Fibroblast of skin of right biceps (primary cell): ENCODE data around the gene USP14.
A peak's percentile ranks its signal among the peaks of the same experiment; 100 is the strongest.

Experiments
- DNase-seq: peaks from one replicate; pipeline ENCODE4 v3.0.0-alpha.2; 2013

Gene USP14

DNA sequence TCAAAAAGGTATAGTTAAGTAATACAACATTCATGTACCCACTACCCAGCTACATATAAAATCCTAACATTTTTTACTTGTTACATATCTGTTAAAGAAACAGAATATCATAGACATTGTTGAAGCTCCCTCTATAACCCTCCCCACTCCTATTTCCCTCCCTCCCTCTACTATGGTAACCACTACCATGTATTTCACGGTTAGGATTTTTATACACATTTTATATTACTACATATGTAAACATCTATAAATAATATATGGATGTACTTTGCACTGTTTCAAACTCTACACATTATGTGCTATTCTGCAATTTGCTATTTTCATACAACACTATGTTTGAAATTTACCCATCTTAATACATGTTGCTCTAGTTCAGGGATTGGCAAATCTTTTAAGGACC is 73.2 kb downstream of the USP14 start:
- DNase-seq, result no peak

DNA sequence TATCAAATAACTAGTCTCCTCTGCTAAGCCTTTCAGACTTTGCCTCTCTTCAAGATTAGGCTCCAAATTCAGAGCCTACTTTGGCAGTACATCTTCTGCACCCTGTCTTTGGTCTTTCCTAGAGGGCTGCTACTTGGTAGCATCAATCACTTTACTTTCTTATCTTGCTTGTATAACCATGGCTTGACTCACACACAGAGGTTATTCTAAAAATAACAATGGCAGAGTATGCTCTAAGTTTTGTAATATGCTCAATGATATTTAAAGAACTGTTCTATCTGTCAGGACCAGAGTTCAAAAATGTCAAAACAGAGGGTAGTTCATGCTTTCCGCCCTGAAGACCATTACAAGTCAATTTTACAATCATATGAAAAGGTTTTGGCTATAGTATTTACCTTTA is 81.8 kb downstream of the USP14 start:
- DNase-seq, result no peak

DNA sequence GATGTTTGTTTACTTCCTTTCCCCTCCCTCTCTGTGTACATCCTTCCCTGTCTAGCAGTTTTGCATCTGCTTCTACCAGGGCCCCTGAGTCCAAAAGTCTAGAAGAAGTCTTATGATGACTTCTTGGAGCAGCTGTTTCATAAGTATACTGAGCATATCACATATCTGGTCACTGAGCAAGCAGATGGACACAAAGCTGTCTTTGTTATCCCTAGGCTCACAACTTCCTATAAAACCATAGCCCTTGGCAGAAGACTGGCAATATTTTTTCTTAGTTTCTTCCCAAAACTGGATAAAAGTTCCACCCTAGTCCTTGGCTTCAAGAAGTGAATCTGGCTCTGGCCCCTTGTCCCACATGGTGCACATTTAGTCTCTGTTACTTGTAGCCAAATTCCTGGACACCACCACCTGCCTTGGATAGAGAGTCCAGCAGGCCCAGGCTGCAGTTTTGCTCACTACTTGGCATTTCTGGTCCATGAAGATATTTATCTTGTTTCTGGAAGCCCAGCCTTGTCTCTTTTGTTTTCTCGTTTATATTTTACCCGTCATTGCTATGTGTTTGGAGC is 87.0 kb downstream of the USP14 start:
- no peak for DNase-seq

DNA sequence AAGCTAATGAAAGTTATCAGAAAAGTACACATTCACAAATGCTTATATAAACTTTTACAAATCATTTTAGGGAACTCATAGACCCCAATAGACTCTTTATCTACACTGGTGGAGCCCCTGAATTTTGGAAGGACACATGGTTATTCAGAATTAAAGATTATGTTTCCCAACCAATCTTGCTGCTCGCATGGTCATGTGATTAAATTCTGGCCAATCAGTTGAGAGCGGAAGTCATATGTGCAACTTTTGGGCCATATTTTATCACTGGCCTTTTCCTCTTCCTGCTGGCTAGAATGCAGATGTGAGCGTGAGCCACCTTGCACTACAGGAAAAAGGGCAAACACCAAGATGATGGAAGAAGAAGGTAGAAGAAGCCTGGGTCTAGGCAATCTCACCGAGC is 89.7 kb downstream of the USP14 start:
- no peak for DNase-seq

DNA sequence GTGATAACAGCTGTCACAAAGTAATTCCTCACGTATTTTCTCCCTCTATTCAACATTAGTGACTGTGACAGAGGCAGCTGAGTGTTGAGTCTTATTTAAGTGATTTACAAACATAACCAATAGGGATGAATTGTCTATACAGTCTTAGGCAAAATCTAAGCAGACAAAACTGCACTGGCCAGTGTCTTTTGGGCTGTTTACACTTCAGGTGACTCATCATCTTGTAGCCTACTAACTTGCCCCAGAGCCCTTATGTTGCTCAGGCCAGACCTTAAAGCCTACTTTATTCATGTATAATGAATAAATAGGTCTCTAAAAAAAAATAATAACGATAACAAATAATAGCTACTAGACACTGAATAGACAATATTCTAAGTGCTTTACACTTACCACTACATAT is 92.3 kb downstream of the USP14 start:
- DNase-seq, result peak; percentile 6

DNA sequence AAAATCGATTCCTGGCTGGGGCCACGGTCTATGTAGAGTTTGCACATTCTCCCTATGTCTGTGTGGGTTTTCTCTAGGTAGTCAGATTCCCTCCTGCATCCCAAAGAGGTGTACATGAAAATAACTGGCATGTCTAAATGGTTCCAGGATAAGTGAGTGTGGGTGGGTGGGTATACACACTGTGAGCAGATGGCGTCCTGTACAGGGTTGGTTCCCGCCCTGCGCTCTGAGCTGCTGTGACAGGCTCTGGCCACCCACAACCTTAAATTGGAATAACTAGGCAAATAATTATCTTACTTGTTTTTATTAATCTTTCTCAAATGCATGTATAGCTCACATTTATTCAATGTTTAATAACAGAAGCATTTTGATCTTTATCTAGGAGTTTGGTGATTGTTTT is 93.2 kb downstream of the USP14 start:
- no peak for DNase-seq

DNA sequence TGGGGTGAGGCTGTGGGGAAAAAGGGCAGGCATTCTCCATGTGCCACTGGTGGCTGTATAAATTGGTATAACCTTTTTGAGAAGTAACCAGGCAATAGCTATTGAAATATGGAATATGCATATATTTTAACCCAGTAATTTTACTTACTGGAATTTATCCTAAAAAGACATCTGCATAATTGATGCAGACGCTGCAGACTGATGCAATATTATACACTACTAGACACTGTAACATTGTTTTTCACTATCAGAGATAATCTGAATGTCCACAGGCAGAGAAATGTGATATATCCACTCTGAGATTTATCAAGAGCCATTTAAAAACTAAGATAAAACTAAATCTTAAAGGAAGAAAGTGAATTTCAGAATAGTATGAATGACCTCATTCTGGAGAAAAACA is 94.8 kb downstream of the USP14 start:
- no peak for DNase-seq

DNA sequence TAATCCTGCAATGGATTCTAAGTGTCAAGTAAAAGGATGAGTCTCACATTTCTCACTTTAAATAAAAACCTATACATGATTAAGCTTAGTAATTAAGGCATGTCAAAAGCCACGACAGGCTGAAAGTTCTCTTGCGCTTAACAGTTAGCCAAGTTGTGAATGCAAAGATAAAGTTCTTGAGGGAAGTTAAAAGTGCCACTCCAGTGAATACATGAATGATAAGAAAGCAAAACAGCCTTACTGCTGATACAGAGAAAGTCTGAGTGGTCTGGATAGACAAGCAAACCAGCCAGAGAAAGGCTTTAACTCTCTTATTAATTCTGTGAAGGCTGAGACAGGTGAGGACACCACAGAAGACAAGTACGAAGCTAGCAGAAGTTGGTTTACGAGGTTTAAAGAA is 96.8 kb downstream of the USP14 start:
- DNase-seq, result no peak

DNA sequence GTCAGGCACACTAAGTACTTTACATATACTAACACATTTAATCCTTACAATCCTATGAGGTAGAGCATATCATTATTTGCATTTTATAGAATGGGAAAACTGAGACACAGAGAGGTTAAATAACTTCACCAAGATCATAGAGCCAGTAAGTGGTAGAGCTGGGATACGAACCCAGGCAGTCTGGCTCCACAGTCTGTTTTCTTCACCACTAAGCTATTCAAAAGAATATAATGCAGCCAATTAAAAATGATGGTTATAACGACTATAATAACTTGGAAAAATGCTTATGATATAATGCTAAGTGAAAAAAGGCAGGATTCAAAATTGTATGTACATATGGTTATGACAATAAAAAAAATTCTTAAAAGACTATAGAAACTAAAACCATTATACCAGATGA is 102.2 kb downstream of the USP14 start:
- DNase-seq, result no peak

DNA sequence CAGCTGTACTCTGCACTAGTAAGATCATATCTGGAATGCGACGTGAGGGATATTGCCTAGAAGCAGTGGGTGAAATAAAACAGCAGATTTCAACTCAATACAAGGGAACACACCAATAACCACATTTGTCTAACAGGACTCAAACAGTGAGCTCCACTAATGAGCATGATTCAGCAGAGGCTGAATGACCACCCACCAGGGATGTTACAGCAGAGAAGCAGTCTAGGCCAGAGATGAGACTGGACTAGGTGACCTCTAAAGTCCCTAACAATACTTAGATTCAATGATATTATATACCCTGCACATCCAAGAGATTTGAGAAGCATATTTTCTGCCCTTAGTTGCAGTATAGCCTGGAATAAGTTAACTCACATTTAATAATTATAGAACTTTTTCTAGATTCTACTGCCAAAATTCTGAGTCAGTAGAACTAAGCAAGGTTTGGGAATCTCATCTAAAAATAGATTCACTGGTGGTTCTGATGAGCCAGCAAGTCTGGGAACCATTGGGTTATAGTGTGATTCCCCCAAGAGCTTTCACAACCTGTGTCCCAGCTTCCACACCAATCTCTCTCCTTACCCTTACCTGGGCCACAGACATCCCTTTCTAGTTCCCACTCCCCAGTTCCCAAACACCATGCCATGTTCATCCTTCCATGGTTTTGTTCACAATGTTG is 103.2 kb downstream of the USP14 start:
- peak; percentile 28 for DNase-seq
